H9 (cell line): Measurements from ENCODE around the gene CBR3. TPM values are rescaled to one million over a fixed set of nuclear protein-coding genes. Genes with fewer than 3 reads are reported as not detected.

Experiments used
- DNase-seq: peaks from one replicate; pipeline ENCODE4 v3.0.0-alpha.2; 2017
- H2AFZ ChIP-seq: one replicate; pipeline ENCODE4 v1.6.1; 2013; ENCODE audit warnings: mild to moderate bottlenecking, low read length, control low read depth, moderate library complexity
- H2AK5ac ChIP-seq: 2 replicates; pipeline ENCODE4 v1.6.1; 2013; ENCODE audit warnings: low read length, control low read depth, mixed read lengths; ENCODE audit not compliant: insufficient read length
- H2BK120ac ChIP-seq: one replicate; pipeline ENCODE4 v1.6.1; 2013; ENCODE audit warnings: low read depth, mild to moderate bottlenecking, low read length, control low read depth, inconsistent platforms; ENCODE audit not compliant: poor library complexity, severe bottlenecking
- H2BK12ac ChIP-seq: 2 replicates; pipeline ENCODE4 v1.6.1; 2013; ENCODE audit warnings: low read length, control low read depth, mixed read lengths, low read depth; ENCODE audit not compliant: insufficient read length
- H2BK15ac ChIP-seq: 2 replicates; pipeline ENCODE4 v1.6.1; 2013; ENCODE audit warnings: low read depth, low read length, control low read depth
- H2BK20ac ChIP-seq: one replicate; pipeline ENCODE4 v1.6.1; 2013; ENCODE audit warnings: low read depth, mild to moderate bottlenecking, low read length, control low read depth, inconsistent platforms; ENCODE audit not compliant: poor library complexity, severe bottlenecking
- H2BK5ac ChIP-seq: 2 replicates; pipeline ENCODE4 v1.6.1; 2013; ENCODE audit warnings: low read length, control low read depth, mixed read lengths; ENCODE audit not compliant: insufficient read length
- H3K14ac ChIP-seq: 2 replicates; pipeline ENCODE4 v1.6.1; 2013; ENCODE audit warnings: low read length, control low read depth; ENCODE audit not compliant: insufficient read depth
- H3K18ac ChIP-seq: 2 replicates; pipeline ENCODE4 v1.6.1; 2013; ENCODE audit warnings: low read depth, mild to moderate bottlenecking, mixed read lengths, low read length, control low read depth; ENCODE audit not compliant: insufficient read length
- H3K23ac ChIP-seq: 2 replicates; pipeline ENCODE4 v1.6.1; 2013; ENCODE audit warnings: low read length, control low read depth, mixed read lengths, low read depth; ENCODE audit not compliant: insufficient read length
- H3K23me2 ChIP-seq: 2 replicates; pipeline ENCODE4 v1.6.1; 2013; ENCODE audit warnings: low read depth, mild to moderate bottlenecking, mixed read lengths, low read length, control low read depth; ENCODE audit not compliant: insufficient read length, poor library complexity, severe bottlenecking
- H3K27ac ChIP-seq: 2 replicates; pipeline ENCODE4 v1.5.1; 2013; ENCODE audit warnings: low read length, control low read depth, mixed read lengths, low read depth; ENCODE audit not compliant: insufficient read length
- H3K27me3 ChIP-seq: 2 replicates; pipeline ENCODE4 v1.6.1; 2013; ENCODE audit warnings: low read length, control low read depth, inconsistent platforms; ENCODE audit not compliant: insufficient read depth
- H3K4ac ChIP-seq: 2 replicates; pipeline ENCODE4 v1.6.1; 2013; ENCODE audit warnings: low read depth, mild to moderate bottlenecking, control low read depth, inconsistent platforms, low read length, moderate library complexity
- H3K4me1 ChIP-seq: 2 replicates; pipeline ENCODE4 v1.6.1; 2013; ENCODE audit warnings: low read length, control low read depth, inconsistent platforms; ENCODE audit not compliant: insufficient read depth
- H3K4me2 ChIP-seq: 2 replicates; pipeline ENCODE4 v1.6.1; 2013; ENCODE audit warnings: low read length, control low read depth, mixed read lengths; ENCODE audit not compliant: insufficient read length, insufficient read depth
- H3K56ac ChIP-seq: 2 replicates; pipeline ENCODE4 v1.6.1; 2013; ENCODE audit warnings: low read depth, mild to moderate bottlenecking, mixed read lengths, low read length, control low read depth; ENCODE audit not compliant: insufficient read length
- H3K79me1 ChIP-seq: 2 replicates; pipeline ENCODE4 v1.6.1; 2013; ENCODE audit warnings: low read depth, mild to moderate bottlenecking, moderate library complexity, low read length, control low read depth, inconsistent platforms; ENCODE audit not compliant: insufficient read depth, poor library complexity, severe bottlenecking
- H3K79me2 ChIP-seq: 2 replicates; pipeline ENCODE4 v1.6.1; 2013; ENCODE audit warnings: low read length, control low read depth, inconsistent platforms; ENCODE audit not compliant: insufficient read depth
- H3K9ac ChIP-seq: 2 replicates; pipeline ENCODE4 v1.6.1; 2013; ENCODE audit warnings: low read length, control low read depth, mixed read lengths; ENCODE audit not compliant: insufficient read length; ENCODE audit errors: extremely low read depth
- H3K9me3 ChIP-seq: one replicate; pipeline ENCODE4 v1.6.1; 2013; ENCODE audit warnings: low read depth, low read length, inconsistent platforms; ENCODE audit not compliant: control insufficient read depth
- H3T11ph ChIP-seq: one replicate; pipeline ENCODE4 v1.6.1; 2013; ENCODE audit warnings: mild to moderate bottlenecking, low read length, control low read depth, inconsistent platforms
- H4K20me1 ChIP-seq: one replicate; pipeline ENCODE4 v1.6.1; 2013; ENCODE audit not compliant: control insufficient read depth, insufficient read length, insufficient read depth
- H4K5ac ChIP-seq: 2 replicates; pipeline ENCODE4 v1.6.1; 2013; ENCODE audit warnings: low read depth, mild to moderate bottlenecking, mixed read lengths, low read length, control low read depth; ENCODE audit not compliant: insufficient read length
- H4K8ac ChIP-seq: replicated peaks from 2 replicates; pipeline ENCODE4 v1.6.1; 2013; ENCODE audit warnings: low read length, control low read depth, mixed read lengths, low read depth; ENCODE audit not compliant: insufficient read length
- H4K91ac ChIP-seq: 2 replicates; pipeline ENCODE4 v1.6.1; 2013; ENCODE audit warnings: low read depth, mild to moderate bottlenecking, moderate library complexity, mixed read lengths, low read length, control low read depth; ENCODE audit not compliant: insufficient read length
- H3K27ac Mint-ChIP-seq, 3 experiments: 2 replicates in 2 of 3; 3 replicates in 1 of 3; pipeline ENCODE4 v1.8.0; 2020 to 2021; ENCODE audit warnings: mixed read lengths in 3 of 3, mild to moderate bottlenecking in 1 of 3, moderate library complexity in 1 of 3
- H3K27me3 Mint-ChIP-seq: 2 replicates; pipeline ENCODE4 v1.8.0; 2021; ENCODE audit warnings: low read depth, mild to moderate bottlenecking, moderate library complexity, mixed read lengths
- H3K36me3 Mint-ChIP-seq, 3 experiments: 2 replicates in 2 of 3; 3 replicates in 1 of 3; pipeline ENCODE4 v1.8.0; 2020 to 2021; ENCODE audit warnings: low read depth in 3 of 3, mixed read lengths in 3 of 3; ENCODE audit not compliant: insufficient read depth in 1 of 3
- H3K4me1 Mint-ChIP-seq, 2 experiments: 2 replicates each; pipeline ENCODE4 v1.8.0; 2020; ENCODE audit warnings: mixed read lengths in 2 of 2
- H3K4me3 Mint-ChIP-seq, 2 experiments: 2 replicates in 1 of 2; 3 replicates in 1 of 2; pipeline ENCODE4 v1.8.0; 2020 to 2021; ENCODE audit warnings: mild to moderate bottlenecking in 2 of 2, mixed read lengths in 2 of 2, moderate library complexity in 1 of 2
- H3K9me3 Mint-ChIP-seq, 2 experiments: 2 replicates in 1 of 2; 3 replicates in 1 of 2; pipeline ENCODE4 v1.8.0; 2020; ENCODE audit warnings: mild to moderate bottlenecking in 2 of 2, mixed read lengths in 2 of 2, moderate library complexity in 1 of 2
- WGBS: extraction: QIAGEN DNeasy Blood & Tissue Kit; methylation state at CpG from one replicate; pipeline ENCODE4 v1.1.7; 2013; ENCODE audit warnings: missing lambda C conversion rate, low lambda C conversion rate, mixed read lengths; ENCODE audit not compliant: insufficient read length; ENCODE audit errors: extremely low coverage; 5-methylcytosine and 5-hydroxymethylcytosine counted together
- total RNA-seq: library from RNA; stranded (reverse); gene quantifications from 2 replicates; pipeline ENCODE4 v1.2.1, GENCODE V29; 2021
- TF ChIP-seq, protein P1 (sequence below): fragments of 200-600 bp; sonication (generic); conservative IDR thresholded peaks from 3 replicates; pipeline ENCODE4 v1.8.0; 2021; ENCODE audit warnings: antibody characterized with exemption, mild to moderate bottlenecking

The CBR3 gene
- total RNA-seq, 1 experiment from 2014 or later: 2.4 TPM

DNA sequence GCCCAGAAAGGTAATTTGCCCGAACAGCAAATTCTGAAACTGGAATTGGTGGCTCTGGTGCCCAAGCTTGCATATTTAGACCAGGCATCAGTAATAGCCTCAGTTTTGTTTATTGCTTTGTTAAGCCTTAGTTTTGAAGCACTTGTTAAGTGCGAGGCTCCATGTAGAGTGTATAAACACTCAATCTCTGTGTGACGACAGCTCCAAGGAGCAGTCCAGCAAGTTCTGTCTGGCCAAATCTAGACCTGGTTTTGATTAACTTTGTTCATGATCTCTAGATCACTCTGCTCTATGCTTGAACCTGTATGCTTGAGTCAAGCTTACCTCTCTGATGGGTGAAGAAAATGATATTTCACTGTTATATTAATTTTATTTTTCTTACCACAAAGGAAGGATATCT, 59.1 kb downstream of the CBR3 start:
- Histone ChIP-seq H3K23ac (no peak overlapping the region), H2BK120ac (no peak overlapping the region), H3K27me3 (no peaks in the 10 kb centered on the region), H3K27ac (no peak overlapping the region), H4K20me1 (no peaks in the 10 kb centered on the region), H2BK20ac (no peak overlapping the region), H3K23me2 (no peaks in the 10 kb centered on the region), H3K79me1 (no peaks in the 10 kb centered on the region), H4K5ac (no peak overlapping the region), H2BK12ac (no peak overlapping the region), H2AK5ac (no peak overlapping the region), H3K4me1 (no peaks in the 10 kb centered on the region), H3K9me3 (no peaks in the 10 kb centered on the region), H2AFZ (no peak overlapping the region), H2BK5ac (no peak overlapping the region), H3K4ac (no peak overlapping the region), H2BK15ac (no peak overlapping the region), H3K9ac (no peak overlapping the region), H3T11ph (no peak overlapping the region), H3K14ac (no peak overlapping the region), H3K18ac (no peak overlapping the region), H4K91ac (no peak overlapping the region), H3K4me2 (no peak overlapping the region), H3K56ac (no peak overlapping the region), H3K79me2 (no peaks in the 10 kb centered on the region), H4K8ac (no peak overlapping the region)
- H3K9me3 Mint-ChIP-seq: no peaks in the 10 kb centered on the region
- no peaks in the 10 kb centered on the region for H3K27me3 Mint-ChIP-seq
- H3K4me3 Mint-ChIP-seq: no peak overlapping the region
- no CpG with 5 or more reads among the region's 3 CpGs for WGBS
- H3K36me3 Mint-ChIP-seq: peaks cover 0 to 2% (median 0%) of the 10 kb centered on the region in 3 experiments; a peak in 1 of 7 replicates
- no peak for DNase-seq
- no peak overlapping the region for H3K27ac Mint-ChIP-seq
- peaks cover 7 to 11% of the 10 kb centered on the region in 2 experiments; a peak in 3 of 4 replicates for H3K4me1 Mint-ChIP-seq
- TF ChIP-seq, protein P1, sequence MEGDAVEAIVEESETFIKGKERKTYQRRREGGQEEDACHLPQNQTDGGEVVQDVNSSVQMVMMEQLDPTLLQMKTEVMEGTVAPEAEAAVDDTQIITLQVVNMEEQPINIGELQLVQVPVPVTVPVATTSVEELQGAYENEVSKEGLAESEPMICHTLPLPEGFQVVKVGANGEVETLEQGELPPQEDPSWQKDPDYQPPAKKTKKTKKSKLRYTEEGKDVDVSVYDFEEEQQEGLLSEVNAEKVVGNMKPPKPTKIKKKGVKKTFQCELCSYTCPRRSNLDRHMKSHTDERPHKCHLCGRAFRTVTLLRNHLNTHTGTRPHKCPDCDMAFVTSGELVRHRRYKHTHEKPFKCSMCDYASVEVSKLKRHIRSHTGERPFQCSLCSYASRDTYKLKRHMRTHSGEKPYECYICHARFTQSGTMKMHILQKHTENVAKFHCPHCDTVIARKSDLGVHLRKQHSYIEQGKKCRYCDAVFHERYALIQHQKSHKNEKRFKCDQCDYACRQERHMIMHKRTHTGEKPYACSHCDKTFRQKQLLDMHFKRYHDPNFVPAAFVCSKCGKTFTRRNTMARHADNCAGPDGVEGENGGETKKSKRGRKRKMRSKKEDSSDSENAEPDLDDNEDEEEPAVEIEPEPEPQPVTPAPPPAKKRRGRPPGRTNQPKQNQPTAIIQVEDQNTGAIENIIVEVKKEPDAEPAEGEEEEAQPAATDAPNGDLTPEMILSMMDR: no peak
